ENCODE results near the gene SPSB2. TPM values are rescaled to one million over a fixed set of nuclear protein-coding genes. Genes with fewer than 3 reads are reported as not detected.
A peak's percentile ranks its signal among the peaks of the same experiment; 100 is the strongest.

Gene SPSB2
- total and polyA plus RNA-seq, 9 of the 15 experiments (the other 6 are each of a cell fraction or from before 2014, with no cell fraction given): 0.10 to 10.6 (median 1.9) TPM

GRCh38 chr12:6832125-6832524, 41.0 kb downstream of the SPSB2 start:
- Histone ChIP-seq H3K9me1 (ENCODE audit: control insufficient read depth, insufficient read depth, low read length) (no peaks in the 10 kb centered on the region), H3K27me3 (ENCODE audit: control insufficient read depth in 2 of 2, insufficient read depth in 2 of 2, low read length in 2 of 2) (no peaks in the 10 kb centered on the region), H3K4me2 (ENCODE audit: insufficient read depth, low read length) (no peak overlapping the region), H4K20me1 (replicated peaks; ENCODE audit: control insufficient read depth, insufficient read depth, low read length) (no peaks in the 10 kb centered on the region), H3K27ac (ENCODE audit: extremely low read depth, low read depth, low read length) (no peak overlapping the region), H3K79me2 (ENCODE audit: control insufficient read depth, insufficient read depth, low read length) (peaks cover 24% of the 10 kb centered on the region), H3K4me1 (replicated peaks in 1 of 2; ENCODE audit: control insufficient read depth in 2 of 2, insufficient read depth in 2 of 2, low read length in 2 of 2) (peaks cover 9 to 37% of the 10 kb centered on the region in 2 experiments; a peak in 4 of 5 replicates), H3K36me3 (ENCODE audit: control insufficient read depth, insufficient read depth, low read length) (peaks cover 47% of the 10 kb centered on the region; the same call in 2 of the 3 replicates), H3K9ac (ENCODE audit: insufficient read depth in 1 of 2, low read depth in 2 of 2, low read length in 2 of 2) (no peak overlapping the region), H2AFZ (ENCODE audit: low read depth, low read length) (no peak overlapping the region), H3K9me3 (replicated peaks; ENCODE audit: control insufficient read depth, insufficient read depth, low read depth, low read length) (no peaks in the 10 kb centered on the region), H3K4me3 (no peak overlapping the region)
- intact Hi-C loops (cut with micrococcal nuclease): no loop called here
- DNase-seq (ENCODE audit: extremely low read depth in 1 of 4, low spot score in 3 of 4) (no peak), ATAC-seq (no peak), FAIRE-seq (no peak)
- in situ Hi-C loops (cut with MboI): no loop called here
- ChIA-PET POLR2A (interaction anchor here (0.6 to 3.9 kb wide), 6 partner anchors 8 to 470 kb away, joined by 3 to 24 read pairs (median 4); no protein-coding TSS in a partner anchor), CTCF (ENCODE audit: low intra/inter-chr PET ratio) (interaction anchor here (0.6 kb wide), 1 partner anchor 65 kb away, joined by 5 read pairs; no protein-coding TSS in a partner anchor)
- TF ChIP-seq ID3 (CRISPR knock-in tag; IDR thresholded peaks at IDR 0.05) (no peak), ID3 (tag; IDR thresholded peaks at IDR 0.05) (no peak), IFI16 (CRISPR knock-in tag; IDR thresholded peaks at IDR 0.05) (no peak), HNRNPK (IDR thresholded peaks at IDR 0.05; ENCODE audit: low read depth, low read length, poor library complexity, severe bottlenecking) (no peak)
- 71% methylated on average over 4 of the region's 4 CpGs for WGBS (ENCODE audit: insufficient coverage, low coverage, missing lambda C conversion rate)
- no TSS peak for BruUV-seq (replicated peaks)

GRCh38 chr12:6831450-6831995, 41.6 kb downstream of the SPSB2 start:
- no peak overlapping the region for H3K4me3 ChIP-seq
- no peak overlapping the region for H2AFZ ChIP-seq (ENCODE audit: low read depth, low read length)
- no peaks in the 10 kb centered on the region for H3K9me3 ChIP-seq (replicated peaks; ENCODE audit: control insufficient read depth, insufficient read depth, low read depth, low read length)
- peaks cover 11 to 43% of the 10 kb centered on the region in 2 experiments; a peak in 4 of 5 replicates for H3K4me1 ChIP-seq (replicated peaks in 1 of 2; ENCODE audit: control insufficient read depth in 2 of 2, insufficient read depth in 2 of 2, low read length in 2 of 2)
- 93% methylated on average over 11 of the region's 12 CpGs for WGBS (ENCODE audit: insufficient coverage, low coverage, missing lambda C conversion rate)
- CTCF ChIA-PET (ENCODE audit: low intra/inter-chr PET ratio): no interaction called here
- FAIRE-seq (no peak), ATAC-seq (no peak), DNase-seq (ENCODE audit: extremely low read depth in 1 of 4, low spot score in 3 of 4) (no peak)
- POLR2A ChIA-PET: interaction anchor here (0.6 to 3.2 kb wide), 3 partner anchors 8 to 132 kb away, joined by 3 to 13 read pairs (median 4); no protein-coding TSS in a partner anchor
- H3K9ac ChIP-seq (ENCODE audit: insufficient read depth in 1 of 2, low read depth in 2 of 2, low read length in 2 of 2): peak overlapping the region in 1 of 2 experiments; percentile 58; a peak in 2 of 4 replicates
- peaks cover 43% of the 10 kb centered on the region; the same call in 2 of the 3 replicates for H3K36me3 ChIP-seq (ENCODE audit: control insufficient read depth, insufficient read depth, low read length)
- no TSS peak for BruUV-seq (replicated peaks)
- H3K4me2 ChIP-seq (ENCODE audit: insufficient read depth, low read length): no peak overlapping the region
- no peaks in the 10 kb centered on the region for H3K27me3 ChIP-seq (ENCODE audit: control insufficient read depth in 2 of 2, insufficient read depth in 2 of 2, low read length in 2 of 2)
- in situ Hi-C loops (cut with MboI) (no loop called here), intact Hi-C loops (cut with micrococcal nuclease) (no loop called here)
- no peaks in the 10 kb centered on the region for H4K20me1 ChIP-seq (replicated peaks; ENCODE audit: control insufficient read depth, insufficient read depth, low read length)
- H3K79me2 ChIP-seq (ENCODE audit: control insufficient read depth, insufficient read depth, low read length): peaks cover 24% of the 10 kb centered on the region
- H3K9me1 ChIP-seq (ENCODE audit: control insufficient read depth, insufficient read depth, low read length): no peaks in the 10 kb centered on the region
- no peak overlapping the region for H3K27ac ChIP-seq (ENCODE audit: extremely low read depth, low read depth, low read length)
- TF ChIP-seq ILF3 (IDR thresholded peaks at IDR 0.05; ENCODE audit: borderline replicate concordance) (no peak), ZNF778 (CRISPR knock-in tag; IDR thresholded peaks at IDR 0.05) (no peak), MCM7 (IDR thresholded peaks at IDR 0.05) (no peak), USF1 (CRISPR knock-in tag; IDR thresholded peaks at IDR 0.05) (no peak), ZFP30 (CRISPR knock-in tag; IDR thresholded peaks at IDR 0.05; ENCODE audit: borderline replicate concordance) (no peak), ZNF23 (CRISPR knock-in tag; IDR thresholded peaks at IDR 0.05) (no peak), ZNF395 (CRISPR knock-in tag; IDR thresholded peaks at IDR 0.05) (no peak), THAP7 (CRISPR knock-in tag; IDR thresholded peaks at IDR 0.05) (no peak), ZNF165 (CRISPR knock-in tag; IDR thresholded peaks at IDR 0.05; ENCODE audit: borderline replicate concordance) (no peak)

All from K562 (cell line).